ENCODE data around the gene LIMCH1.
"Not testable (repeated sequence)": the region's sequence is repeated elsewhere in the genome, so short reads cannot be mapped to it uniquely, and the experiment has no call there.

LIMCH1 gene

DNA sequence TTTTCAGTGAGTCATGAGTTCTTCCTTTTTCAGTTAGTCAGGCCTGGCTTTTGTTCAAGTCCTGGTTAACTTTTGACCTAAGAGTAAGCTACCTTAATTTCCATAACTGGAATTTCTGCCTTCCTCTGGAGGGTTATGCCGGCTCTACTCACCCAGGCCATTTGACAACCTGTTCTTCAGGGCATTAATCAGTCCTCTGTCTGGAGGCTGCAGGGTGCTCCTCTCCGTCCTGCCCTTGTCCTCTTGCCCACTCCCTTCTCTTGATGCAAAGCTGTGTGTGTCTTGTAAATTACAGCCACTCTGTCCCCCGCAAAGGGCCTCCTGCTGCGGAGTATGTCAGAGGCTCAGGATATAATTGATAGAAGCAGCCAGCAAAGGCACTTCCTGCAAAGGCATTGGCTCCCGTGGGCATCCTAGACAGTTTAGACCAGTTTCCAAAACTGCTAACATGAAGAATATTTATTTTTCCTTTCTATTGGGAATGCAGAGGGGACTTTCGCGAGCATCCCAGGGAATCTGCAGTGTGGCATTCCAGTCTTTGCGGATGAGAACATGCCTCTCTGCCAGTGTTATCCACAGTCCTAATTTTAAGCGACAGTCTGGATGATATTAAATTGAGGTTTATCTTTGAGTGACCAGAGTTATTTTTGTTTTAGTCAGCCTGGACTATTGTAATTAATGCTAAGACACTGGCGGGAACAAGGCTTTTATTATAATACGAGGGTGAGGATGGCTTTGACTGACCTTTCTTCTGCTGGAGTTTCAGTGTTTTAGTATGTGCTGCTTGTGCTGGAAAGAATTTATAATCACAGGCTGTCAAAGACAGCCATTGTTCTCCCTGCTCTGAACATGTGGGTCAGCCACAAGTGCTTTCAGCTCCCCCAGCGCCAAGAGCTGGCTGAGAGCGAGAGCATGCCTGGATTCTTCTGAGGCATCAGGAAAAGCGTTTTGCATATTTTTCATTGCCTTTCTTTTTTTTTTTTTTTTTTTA, 74.2 kb downstream of the LIMCH1 start:
- DNase-seq = no peak

- no peak for DNase-seq
Observed at GRCh38 chr4:41613386-41613785, 75.4 kb downstream of the LIMCH1 start.

GRCh38 chr4:41613821-41614220, 75.9 kb downstream of the LIMCH1 start:
- DNase-seq = no peak

DNA sequence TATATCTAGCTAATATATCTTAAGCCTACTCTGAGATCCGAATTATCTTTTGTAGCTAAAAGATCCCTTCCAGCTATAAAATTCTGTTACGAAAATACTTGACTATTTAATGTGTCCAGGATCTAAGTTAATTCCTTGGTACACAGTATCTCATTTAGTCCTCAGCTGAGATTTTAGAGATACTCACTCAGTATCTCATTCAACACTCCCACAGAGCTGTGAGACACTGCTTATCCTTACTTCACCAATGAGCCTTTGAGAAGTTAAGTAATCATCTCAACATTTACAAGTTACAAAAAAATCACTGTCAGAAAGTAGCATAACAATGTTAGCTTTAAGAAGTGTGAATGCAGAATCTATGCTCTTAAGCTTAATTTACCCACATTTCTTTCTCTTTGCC, 76.6 kb downstream of the LIMCH1 start:
- DNase-seq = no peak

GRCh38 chr4:41619161-41619560, 81.2 kb downstream of the LIMCH1 start:
- no peak for DNase-seq

GRCh38 chr4:41620594-41621256, 82.8 kb downstream of the LIMCH1 start:
- no peak for DNase-seq

DNA sequence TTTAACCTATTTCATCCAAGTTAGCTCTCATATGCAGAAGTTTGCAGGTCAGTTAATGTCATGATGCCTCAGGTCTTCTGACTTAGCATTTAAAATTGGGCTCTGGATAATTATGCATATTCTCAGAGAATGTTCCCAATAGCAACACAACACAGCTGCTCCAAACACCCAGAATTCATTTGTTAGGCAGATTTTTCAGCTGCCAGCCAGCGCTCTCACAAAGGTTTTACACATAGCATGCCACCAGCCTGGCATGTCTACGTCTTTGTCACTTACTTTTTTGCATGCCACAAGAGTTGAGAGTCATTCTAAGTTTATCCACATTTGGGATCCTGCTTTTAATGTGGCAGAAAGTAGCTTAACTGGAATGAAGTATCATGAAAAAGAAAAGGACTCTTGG, 84.8 kb downstream of the LIMCH1 start:
- no peak for DNase-seq

DNA sequence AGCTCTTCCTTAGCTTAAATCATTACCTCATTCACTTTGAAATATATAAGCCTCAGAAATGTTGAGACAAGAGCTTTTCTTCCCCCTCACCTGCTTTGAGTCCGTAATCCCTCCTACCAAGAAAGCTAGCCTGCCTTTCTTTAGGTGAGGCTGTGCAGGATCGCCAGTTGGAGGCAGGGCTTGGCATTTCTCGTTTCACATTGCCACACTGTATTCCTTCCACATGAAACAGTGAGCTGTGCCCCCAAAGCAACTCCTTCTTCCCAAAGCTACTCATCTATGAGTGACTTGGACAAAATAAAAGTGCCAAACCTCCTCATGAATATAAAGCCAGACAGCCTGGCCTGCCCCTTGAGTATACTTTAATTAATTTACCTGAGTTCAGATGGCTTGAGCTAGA, 86.8 kb downstream of the LIMCH1 start:
- no peak for DNase-seq

DNA sequence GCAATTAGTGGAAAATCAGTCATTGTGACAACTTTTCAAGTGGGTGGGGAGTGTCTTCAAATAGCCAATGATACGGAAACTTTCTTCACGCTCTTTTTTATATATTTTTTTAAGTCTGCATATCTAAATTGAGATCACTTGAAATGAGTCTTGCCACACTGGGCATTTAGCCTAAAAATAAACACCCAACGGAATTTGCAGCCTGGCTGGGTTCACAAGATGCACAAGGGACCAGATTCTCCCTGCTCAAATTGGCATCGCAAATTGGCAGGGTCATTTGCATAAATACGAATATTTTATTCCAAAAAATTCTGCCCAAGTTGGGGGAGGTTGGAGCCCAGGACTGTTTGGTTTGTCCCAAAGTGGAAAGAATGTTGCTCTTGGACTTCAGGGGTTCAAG, 87.6 kb downstream of the LIMCH1 start:
- no peak for DNase-seq

DNA sequence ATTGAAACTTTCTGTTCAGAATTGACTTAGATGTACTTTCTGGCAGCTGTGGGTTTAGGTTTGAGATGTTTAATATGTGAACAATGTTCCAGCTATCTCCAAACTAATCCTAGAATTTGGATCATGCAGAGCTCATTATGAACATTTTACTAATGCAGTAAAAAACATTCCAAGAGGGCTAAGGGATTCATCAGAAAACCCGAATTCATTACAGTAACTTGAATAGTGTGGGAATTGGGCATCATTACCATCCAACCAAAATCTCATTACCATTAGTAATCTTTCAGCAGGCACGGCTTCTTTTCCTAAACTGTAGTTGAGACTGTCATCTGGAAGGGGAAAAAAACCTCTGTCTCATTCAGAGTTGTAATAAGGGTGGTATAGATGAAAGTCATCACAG, 91.0 kb downstream of the LIMCH1 start:
- no peak for DNase-seq

DNA sequence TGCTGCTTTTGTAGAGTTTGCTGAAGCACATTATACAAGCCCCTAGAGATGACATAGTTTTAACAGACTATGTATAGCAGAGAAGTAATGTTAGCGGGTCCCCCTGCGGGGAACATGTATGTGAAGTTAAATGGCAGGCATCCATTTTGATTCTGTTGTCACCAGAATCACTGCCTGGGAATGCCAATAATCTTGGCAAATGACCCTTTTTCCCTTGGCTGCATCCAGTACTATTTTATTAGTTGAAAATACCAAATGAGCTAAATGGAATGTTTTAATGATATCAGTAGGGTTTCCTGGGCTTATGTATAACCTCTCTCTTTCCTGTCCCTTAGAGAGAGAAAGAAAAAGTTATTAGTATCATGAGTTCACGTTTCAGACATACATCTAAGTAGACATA, 93.6 kb downstream of the LIMCH1 start:
- DNase-seq = no peak

DNA sequence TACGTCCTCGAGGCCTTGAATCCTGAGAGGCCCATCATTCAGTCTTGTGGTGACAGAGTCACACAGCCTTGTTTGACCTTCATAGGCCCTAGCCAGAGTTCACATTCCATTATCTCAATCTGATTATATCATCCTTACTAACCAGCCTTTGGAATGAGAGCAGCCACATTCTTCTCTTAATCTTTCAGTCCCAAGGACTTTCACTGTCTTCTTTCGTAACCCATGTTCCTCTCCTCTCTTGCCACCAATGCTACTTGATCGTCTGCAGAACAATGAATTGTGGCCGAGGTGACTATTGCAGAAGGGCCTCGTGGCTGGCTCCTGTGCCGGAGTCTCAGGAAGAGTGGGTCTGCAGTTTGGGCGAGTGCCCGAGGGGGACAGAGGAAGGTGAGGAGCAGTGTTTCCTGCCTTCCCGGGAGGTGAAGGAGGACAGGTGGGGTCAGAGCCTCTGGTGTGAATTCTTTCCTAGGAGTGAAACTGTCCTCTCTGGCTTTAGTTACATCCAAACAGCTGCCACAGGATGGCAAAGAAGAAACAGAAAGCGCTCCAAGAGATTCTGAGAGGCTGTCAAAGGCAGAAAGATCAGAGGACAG, 94.6 kb downstream of the LIMCH1 start:
- DNase-seq = no peak

- DNase-seq = no peak
Observed at GRCh38 chr4:41633321-41633720, 95.4 kb downstream of the LIMCH1 start.

- DNase-seq = no peak
Observed at GRCh38 chr4:41635441-41635840, 97.5 kb downstream of the LIMCH1 start.

GRCh38 chr4:41638203-41638602, 100.2 kb downstream of the LIMCH1 start:
- DNase-seq = no peak

- no peak for DNase-seq
Observed at GRCh38 chr4:41638866-41639265, 100.9 kb downstream of the LIMCH1 start.

- no peak for DNase-seq
Observed at GRCh38 chr4:41639291-41639690, 101.3 kb downstream of the LIMCH1 start.

- DNase-seq = no peak
Observed at GRCh38 chr4:41640906-41641305, 102.9 kb downstream of the LIMCH1 start.

- DNase-seq = not testable (repeated sequence)
Observed at GRCh38 chr4:41642746-41643145, 104.8 kb downstream of the LIMCH1 start.

DNA sequence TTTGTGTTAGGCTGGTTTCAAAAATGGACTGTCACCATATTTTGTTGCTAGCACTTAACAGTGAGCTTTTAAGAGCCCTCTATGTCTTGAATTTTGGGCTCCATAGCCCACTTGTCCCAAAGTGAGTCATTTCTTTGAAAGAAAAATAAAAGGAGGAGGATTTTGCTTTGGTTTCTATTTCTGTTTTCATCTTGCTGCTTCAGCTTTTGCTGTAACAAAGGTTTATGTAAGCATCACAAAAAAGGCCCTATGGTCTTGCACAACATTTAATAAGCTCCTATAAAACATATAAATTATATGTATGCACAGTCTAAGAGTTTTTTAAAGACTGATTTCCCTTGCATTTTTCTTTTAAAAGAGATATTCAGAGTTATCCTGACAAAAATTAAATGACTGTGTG, 105.4 kb downstream of the LIMCH1 start:
- no peak for DNase-seq

DNA sequence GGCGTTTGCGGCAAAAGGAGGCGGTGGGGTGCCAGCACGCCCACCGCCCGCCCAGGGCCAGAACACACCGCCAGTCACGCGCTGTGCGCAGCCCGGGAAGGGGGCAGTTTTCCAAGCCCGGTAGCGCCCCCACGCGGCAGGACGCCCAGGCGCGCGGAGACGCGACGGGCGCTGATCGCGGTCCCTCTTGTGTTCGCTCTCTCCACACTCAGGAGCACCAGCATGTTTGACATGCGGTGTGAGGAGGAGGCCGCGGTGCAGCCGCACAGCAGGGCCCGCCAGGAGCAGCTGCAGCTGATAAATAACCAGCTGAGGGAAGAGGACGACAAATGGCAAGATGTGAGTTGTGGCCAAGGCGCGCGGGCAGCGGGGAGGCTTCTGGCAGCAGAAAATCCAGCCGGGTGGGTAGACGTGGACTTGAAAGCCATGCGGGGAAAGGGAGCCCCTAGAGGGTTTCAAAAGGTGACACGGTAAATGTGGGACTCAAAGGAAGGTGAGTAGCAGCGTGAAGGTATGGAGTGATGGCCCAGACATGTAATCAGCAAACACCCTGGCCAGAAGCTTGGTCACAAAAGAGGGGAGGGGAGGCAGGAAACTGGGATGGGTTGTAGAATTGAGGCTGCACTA, 106.4 kb downstream of the LIMCH1 start:
- no peak for DNase-seq

DNA sequence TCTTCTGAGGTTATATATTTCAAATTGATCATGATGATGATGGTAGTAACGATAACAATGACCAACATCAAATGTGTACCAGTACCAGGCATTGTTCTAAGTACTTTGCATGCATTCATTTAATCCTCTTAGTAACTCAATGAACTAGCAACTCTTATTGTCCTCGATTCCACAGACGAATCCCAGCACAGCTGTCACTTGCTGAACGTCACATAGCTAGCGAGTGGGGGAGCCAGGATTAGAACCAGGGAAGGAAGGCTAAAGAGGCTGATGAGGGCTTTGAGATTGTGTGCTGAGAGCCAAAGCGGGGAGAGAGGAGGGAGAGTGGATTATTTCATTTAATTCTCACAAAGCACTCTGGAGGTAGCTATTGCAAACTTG, 106.9 kb downstream of the LIMCH1 start:
- DNase-seq = no peak

- DNase-seq = no peak
Observed at GRCh38 chr4:41645728-41646390, 107.9 kb downstream of the LIMCH1 start.

All from stimulated activated CD4-positive, alpha-beta T cell treated with anti-CD3 and anti-CD28 coated beads, Interleukin-12 subunit alpha, Interleukin-12 subunit beta, amount 100 ng/mL, for 4 hours (primary cell).